Mammary epithelial cell (primary cell): ENCODE data around the gene GAA.

ENCODE experiments used
- EZH2 ChIP-seq: IDR thresholded peaks from 2 replicates; pipeline ENCODE4 v1.6.1; 2012; ENCODE audit warnings: low read length, inconsistent platforms, borderline replicate concordance
- TF ChIP-seq, protein P1 (sequence below), 2 donors: IDR thresholded peaks in 1 of 2; conservative IDR thresholded peaks in 1 of 2; 2 replicates each; pipeline ENCODE4 v1.5.1; 2011 to 2012; ENCODE audit warnings: inconsistent platforms in 2 of 2, low read length in 2 of 2, mild to moderate bottlenecking in 2 of 2, control low read depth in 1 of 2, low read depth in 1 of 2; ENCODE audit not compliant: insufficient read depth in 1 of 2; ENCODE audit errors: extremely low read depth in 1 of 2

- TF ChIP-seq EZH2, result no peak
- TF ChIP-seq, protein P1, sequence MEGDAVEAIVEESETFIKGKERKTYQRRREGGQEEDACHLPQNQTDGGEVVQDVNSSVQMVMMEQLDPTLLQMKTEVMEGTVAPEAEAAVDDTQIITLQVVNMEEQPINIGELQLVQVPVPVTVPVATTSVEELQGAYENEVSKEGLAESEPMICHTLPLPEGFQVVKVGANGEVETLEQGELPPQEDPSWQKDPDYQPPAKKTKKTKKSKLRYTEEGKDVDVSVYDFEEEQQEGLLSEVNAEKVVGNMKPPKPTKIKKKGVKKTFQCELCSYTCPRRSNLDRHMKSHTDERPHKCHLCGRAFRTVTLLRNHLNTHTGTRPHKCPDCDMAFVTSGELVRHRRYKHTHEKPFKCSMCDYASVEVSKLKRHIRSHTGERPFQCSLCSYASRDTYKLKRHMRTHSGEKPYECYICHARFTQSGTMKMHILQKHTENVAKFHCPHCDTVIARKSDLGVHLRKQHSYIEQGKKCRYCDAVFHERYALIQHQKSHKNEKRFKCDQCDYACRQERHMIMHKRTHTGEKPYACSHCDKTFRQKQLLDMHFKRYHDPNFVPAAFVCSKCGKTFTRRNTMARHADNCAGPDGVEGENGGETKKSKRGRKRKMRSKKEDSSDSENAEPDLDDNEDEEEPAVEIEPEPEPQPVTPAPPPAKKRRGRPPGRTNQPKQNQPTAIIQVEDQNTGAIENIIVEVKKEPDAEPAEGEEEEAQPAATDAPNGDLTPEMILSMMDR (conservative IDR thresholded peaks at IDR 0.05 in 1 of 2, IDR thresholded peaks at IDR 0.05 in 1 of 2; ENCODE audit: extremely low read depth in 1 of 2, insufficient read depth in 1 of 2, low read depth in 1 of 2, low read length in 2 of 2), result no peak
Measured at GRCh38 chr17:80095844-80096475, 5.4 kb upstream of the GAA start.
